Activated T-cell treated with anti-CD3 and anti-CD28 coated beads for 1 hour (primary cell): ENCODE measurements around the gene ACTR1A.
"Not testable (repeated sequence)": the region's sequence is repeated elsewhere in the genome, so short reads cannot be mapped to it uniquely, and the experiment has no call there.

ENCODE experiments used
- DNase-seq: peaks from one replicate; pipeline ENCODE4 v3.0.0-alpha.2; 2020; ENCODE audit warnings: low read depth

Gene ACTR1A

GRCh38 chr10:102514487-102515311 is 12.2 kb upstream of the ACTR1A start:
- DNase-seq: no peak

- DNase-seq: no peak
These were observed 9.2 kb upstream of the ACTR1A start for GRCh38 chr10:102511583-102512274.

- no peak for DNase-seq
These were observed 6.9 kb upstream of the ACTR1A start for GRCh38 chr10:102509387-102509786.

- no peak for DNase-seq
These were observed 6.0 kb upstream of the ACTR1A start for GRCh38 chr10:102508506-102508905.

GRCh38 chr10:102507521-102507920 is 5.0 kb upstream of the ACTR1A start:
- DNase-seq: no peak

GRCh38 chr10:102505462-102506115 is 3.1 kb upstream of the ACTR1A start:
- DNase-seq: no peak

- DNase-seq: no peak
These were observed 2.4 kb upstream of the ACTR1A start for GRCh38 chr10:102504976-102505300.

GRCh38 chr10:102504179-102504975 is 1.9 kb upstream of the ACTR1A start:
- DNase-seq: peak; percentile 8

- peak; percentile 98 for DNase-seq
These were observed 1.0 kb upstream of the ACTR1A start, which contains the start of gene SUFU for GRCh38 chr10:102503264-102504178. SUFU (plus strand) TSS chr10:102503972; CDS start chr10:102504153, 181 bp downstream.

- peak; percentile 95 for DNase-seq
These were observed 529 bp downstream of the ACTR1A start for GRCh38 chr10:102502029-102502336.

GRCh38 chr10:102501201-102502028 is 1.1 kb downstream of the ACTR1A start:
- DNase-seq: no peak

GRCh38 chr10:102500686-102501085 is 1.8 kb downstream of the ACTR1A start:
- not testable (repeated sequence) for DNase-seq

GRCh38 chr10:102499356-102499755 is 3.2 kb downstream of the ACTR1A start:
- no peak for DNase-seq

- DNase-seq: no peak
These were observed 5.0 kb downstream of the ACTR1A start for GRCh38 chr10:102497545-102497944.

GRCh38 chr10:102493771-102494170 is 8.7 kb downstream of the ACTR1A start:
- DNase-seq: no peak

- DNase-seq: no peak
These were observed 9.5 kb downstream of the ACTR1A start for GRCh38 chr10:102492983-102493382.

GRCh38 chr10:102492344-102492939 is 10.1 kb downstream of the ACTR1A start:
- no peak for DNase-seq

- no peak for DNase-seq
These were observed 11.4 kb downstream of the ACTR1A start for GRCh38 chr10:102491136-102491535.

GRCh38 chr10:102485093-102485784 is 17.3 kb downstream of the ACTR1A start:
- no peak for DNase-seq
